ENCODE data around the gene BAZ2B. TPM values are rescaled to one million over a fixed set of nuclear protein-coding genes. Genes with fewer than 3 reads are reported as not detected.

The BAZ2B gene
- polyA plus RNA-seq, 1 of the 3 experiments (the other 2 are of a cell fraction), result 10.2 TPM

DNA sequence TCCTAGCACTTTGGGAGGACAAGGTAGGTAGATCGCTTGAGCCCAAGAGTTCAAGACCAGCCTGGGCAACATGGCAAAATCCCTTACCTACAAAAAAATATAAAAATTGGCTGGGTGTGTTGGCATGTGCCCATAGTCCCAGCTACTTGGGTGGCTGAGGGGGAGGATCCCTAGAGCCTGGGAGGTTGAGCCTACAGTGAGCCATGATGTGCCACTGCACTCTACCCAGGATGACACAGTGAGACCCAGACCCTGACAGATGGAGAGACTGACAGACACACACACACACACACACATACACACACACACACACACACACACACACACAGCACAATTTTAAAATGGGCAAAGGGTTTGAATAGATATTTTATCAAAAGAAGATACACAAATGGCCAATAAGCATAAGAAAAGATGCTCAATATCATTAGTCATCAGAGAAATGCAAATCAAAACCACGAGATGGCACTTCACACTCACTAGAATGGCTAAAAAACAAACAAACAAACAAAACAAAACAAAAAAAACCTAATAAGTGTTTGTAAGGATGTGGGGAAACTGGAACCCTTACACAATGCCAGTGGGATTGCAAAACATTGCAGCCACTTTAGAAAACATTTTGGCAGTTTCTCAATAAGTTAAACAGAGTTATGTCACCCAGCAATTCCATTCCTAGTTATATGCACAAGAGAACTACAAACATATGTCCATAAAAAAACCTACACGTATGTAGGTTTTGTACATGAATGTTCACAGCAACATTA lies 42.3 kb downstream of the BAZ2B start:
- TF ChIP-seq, protein P1, sequence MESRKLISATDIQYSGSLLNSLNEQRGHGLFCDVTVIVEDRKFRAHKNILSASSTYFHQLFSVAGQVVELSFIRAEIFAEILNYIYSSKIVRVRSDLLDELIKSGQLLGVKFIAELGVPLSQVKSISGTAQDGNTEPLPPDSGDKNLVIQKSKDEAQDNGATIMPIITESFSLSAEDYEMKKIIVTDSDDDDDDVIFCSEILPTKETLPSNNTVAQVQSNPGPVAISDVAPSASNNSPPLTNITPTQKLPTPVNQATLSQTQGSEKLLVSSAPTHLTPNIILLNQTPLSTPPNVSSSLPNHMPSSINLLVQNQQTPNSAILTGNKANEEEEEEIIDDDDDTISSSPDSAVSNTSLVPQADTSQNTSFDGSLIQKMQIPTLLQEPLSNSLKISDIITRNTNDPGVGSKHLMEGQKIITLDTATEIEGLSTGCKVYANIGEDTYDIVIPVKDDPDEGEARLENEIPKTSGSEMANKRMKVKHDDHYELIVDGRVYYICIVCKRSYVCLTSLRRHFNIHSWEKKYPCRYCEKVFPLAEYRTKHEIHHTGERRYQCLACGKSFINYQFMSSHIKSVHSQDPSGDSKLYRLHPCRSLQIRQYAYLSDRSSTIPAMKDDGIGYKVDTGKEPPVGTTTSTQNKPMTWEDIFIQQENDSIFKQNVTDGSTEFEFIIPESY (IDR thresholded peaks at IDR 0.05; ENCODE audit: borderline replicate concordance, low read depth), result no peak
- TF ChIP-seq FOXM1 (IDR thresholded peaks at IDR 0.05; ENCODE audit: low read depth), result no peak
- TF ChIP-seq, protein P2, sequence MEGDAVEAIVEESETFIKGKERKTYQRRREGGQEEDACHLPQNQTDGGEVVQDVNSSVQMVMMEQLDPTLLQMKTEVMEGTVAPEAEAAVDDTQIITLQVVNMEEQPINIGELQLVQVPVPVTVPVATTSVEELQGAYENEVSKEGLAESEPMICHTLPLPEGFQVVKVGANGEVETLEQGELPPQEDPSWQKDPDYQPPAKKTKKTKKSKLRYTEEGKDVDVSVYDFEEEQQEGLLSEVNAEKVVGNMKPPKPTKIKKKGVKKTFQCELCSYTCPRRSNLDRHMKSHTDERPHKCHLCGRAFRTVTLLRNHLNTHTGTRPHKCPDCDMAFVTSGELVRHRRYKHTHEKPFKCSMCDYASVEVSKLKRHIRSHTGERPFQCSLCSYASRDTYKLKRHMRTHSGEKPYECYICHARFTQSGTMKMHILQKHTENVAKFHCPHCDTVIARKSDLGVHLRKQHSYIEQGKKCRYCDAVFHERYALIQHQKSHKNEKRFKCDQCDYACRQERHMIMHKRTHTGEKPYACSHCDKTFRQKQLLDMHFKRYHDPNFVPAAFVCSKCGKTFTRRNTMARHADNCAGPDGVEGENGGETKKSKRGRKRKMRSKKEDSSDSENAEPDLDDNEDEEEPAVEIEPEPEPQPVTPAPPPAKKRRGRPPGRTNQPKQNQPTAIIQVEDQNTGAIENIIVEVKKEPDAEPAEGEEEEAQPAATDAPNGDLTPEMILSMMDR (IDR thresholded peaks at IDR 0.05), result no peak
- CTCF ChIA-PET, result no interaction called here
- DNase-seq, result no peak
- 64% methylated on average over 3 of the region's 3 CpGs for WGBS (ENCODE audit: low lambda C conversion rate)
- Histone ChIP-seq H3K27me3 (ENCODE audit: insufficient read depth) (no peaks in the 10 kb centered on the region), H3K4me1 (ENCODE audit: control insufficient read depth in 1 of 2, insufficient read depth in 2 of 2, low read depth in 1 of 2, low read length in 1 of 2) (no peaks in the 10 kb centered on the region), H3K36me3 (replicated peaks in 1 of 2; ENCODE audit: control insufficient read depth in 1 of 2, insufficient read depth in 2 of 2, low read length in 1 of 2) (peaks cover 0 to 23% of the 10 kb centered on the region in 2 experiments), H3K79me2 (ENCODE audit: insufficient read depth) (peaks cover 54% of the 10 kb centered on the region), H3K9me2 (no peaks in the 10 kb centered on the region), H3K4me2 (no peak overlapping the region), H3F3A (replicated peaks; ENCODE audit: insufficient read depth) (peaks cover 5% of the 10 kb centered on the region), H4K20me1 (ENCODE audit: insufficient read depth) (0 out of 2 replicates have a peak, but pooled peaks cover 2% of the 10 kb centered on the region), H3K27ac (ENCODE audit: low read depth in 2 of 2, low read length in 1 of 2) (no peak overlapping the region), H3K9me3 (no peaks in the 10 kb centered on the region), H2AFZ (ENCODE audit: low read depth) (no peak overlapping the region), H3K4me3 (ENCODE audit: low read depth in 2 of 2, low read length in 1 of 2) (no peak overlapping the region), H3K9ac (no peak overlapping the region)
- POLR2A ChIA-PET, result no interaction called here

DNA sequence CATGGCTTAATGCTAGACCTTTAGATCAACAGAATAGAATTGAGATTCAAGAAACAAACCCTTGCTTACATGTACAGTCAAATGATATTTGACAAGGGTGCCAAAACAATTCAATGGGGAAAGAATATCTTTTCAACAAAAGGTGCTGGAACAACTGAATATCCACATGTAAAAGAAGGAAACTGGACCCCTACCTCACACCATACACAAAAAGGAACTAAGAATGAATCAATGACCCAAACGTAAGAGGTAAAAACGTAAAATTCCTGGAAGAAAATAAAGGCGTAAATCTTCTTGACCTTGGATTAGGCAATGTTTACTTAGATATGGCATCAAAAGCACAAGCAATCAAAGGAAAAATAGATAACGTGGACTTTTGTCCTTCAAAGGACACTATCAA lies 43.1 kb downstream of the BAZ2B start:
- Histone ChIP-seq H4K20me1 (ENCODE audit: insufficient read depth) (0 out of 2 replicates have a peak, but pooled peaks cover 2% of the 10 kb centered on the region), H3K4me1 (ENCODE audit: control insufficient read depth in 1 of 2, insufficient read depth in 2 of 2, low read depth in 1 of 2, low read length in 1 of 2) (no peaks in the 10 kb centered on the region), H3K27me3 (ENCODE audit: insufficient read depth) (no peaks in the 10 kb centered on the region), H3K79me2 (ENCODE audit: insufficient read depth) (peaks cover 54% of the 10 kb centered on the region), H3F3A (replicated peaks; ENCODE audit: insufficient read depth) (peaks cover 5% of the 10 kb centered on the region), H2AFZ (ENCODE audit: low read depth) (no peak overlapping the region), H3K9me2 (no peaks in the 10 kb centered on the region), H3K27ac (ENCODE audit: low read depth in 2 of 2, low read length in 1 of 2) (no peak overlapping the region), H3K9ac (no peak overlapping the region), H3K9me3 (no peaks in the 10 kb centered on the region), H3K36me3 (replicated peaks in 1 of 2; ENCODE audit: control insufficient read depth in 1 of 2, insufficient read depth in 2 of 2, low read length in 1 of 2) (peaks cover 0 to 23% of the 10 kb centered on the region in 2 experiments), H3K4me2 (no peak overlapping the region), H3K4me3 (ENCODE audit: low read depth in 2 of 2, low read length in 1 of 2) (no peak overlapping the region)
- DNase-seq, result no peak
- ChIA-PET POLR2A (no interaction called here), CTCF (no interaction called here)
- TF ChIP-seq, protein P3, sequence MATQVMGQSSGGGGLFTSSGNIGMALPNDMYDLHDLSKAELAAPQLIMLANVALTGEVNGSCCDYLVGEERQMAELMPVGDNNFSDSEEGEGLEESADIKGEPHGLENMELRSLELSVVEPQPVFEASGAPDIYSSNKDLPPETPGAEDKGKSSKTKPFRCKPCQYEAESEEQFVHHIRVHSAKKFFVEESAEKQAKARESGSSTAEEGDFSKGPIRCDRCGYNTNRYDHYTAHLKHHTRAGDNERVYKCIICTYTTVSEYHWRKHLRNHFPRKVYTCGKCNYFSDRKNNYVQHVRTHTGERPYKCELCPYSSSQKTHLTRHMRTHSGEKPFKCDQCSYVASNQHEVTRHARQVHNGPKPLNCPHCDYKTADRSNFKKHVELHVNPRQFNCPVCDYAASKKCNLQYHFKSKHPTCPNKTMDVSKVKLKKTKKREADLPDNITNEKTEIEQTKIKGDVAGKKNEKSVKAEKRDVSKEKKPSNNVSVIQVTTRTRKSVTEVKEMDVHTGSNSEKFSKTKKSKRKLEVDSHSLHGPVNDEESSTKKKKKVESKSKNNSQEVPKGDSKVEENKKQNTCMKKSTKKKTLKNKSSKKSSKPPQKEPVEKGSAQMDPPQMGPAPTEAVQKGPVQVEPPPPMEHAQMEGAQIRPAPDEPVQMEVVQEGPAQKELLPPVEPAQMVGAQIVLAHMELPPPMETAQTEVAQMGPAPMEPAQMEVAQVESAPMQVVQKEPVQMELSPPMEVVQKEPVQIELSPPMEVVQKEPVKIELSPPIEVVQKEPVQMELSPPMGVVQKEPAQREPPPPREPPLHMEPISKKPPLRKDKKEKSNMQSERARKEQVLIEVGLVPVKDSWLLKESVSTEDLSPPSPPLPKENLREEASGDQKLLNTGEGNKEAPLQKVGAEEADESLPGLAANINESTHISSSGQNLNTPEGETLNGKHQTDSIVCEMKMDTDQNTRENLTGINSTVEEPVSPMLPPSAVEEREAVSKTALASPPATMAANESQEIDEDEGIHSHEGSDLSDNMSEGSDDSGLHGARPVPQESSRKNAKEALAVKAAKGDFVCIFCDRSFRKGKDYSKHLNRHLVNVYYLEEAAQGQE (IDR thresholded peaks at IDR 0.05; ENCODE audit: low read depth, low read length), result no peak
- no peak for TF ChIP-seq GABPA (IDR thresholded peaks at IDR 0.05; ENCODE audit: low read depth)
- TF ChIP-seq FOSL2 (IDR thresholded peaks at IDR 0.05; ENCODE audit: borderline replicate concordance, low read depth), result no peak
- no peak for TF ChIP-seq EP300 (IDR thresholded peaks at IDR 0.05; ENCODE audit: borderline replicate concordance in 1 of 2, low read depth in 1 of 2, low read length in 1 of 2)
- TF ChIP-seq EZH2phosphoT487 (IDR thresholded peaks at IDR 0.05; ENCODE audit: borderline replicate concordance, low read depth), result no peak
- TF ChIP-seq, protein P2 (IDR thresholded peaks at IDR 0.05), result no peak
- no peak for TF ChIP-seq MXI1 (IDR thresholded peaks at IDR 0.05; ENCODE audit: low read depth, low read length)
- no peak for TF ChIP-seq MEF2A (IDR thresholded peaks at IDR 0.05; ENCODE audit: borderline replicate concordance, low read depth)
- WGBS (ENCODE audit: low lambda C conversion rate), result 95% methylated on average over 4 of the region's 4 CpGs
